ENCODE results near the gene AREG.

DNA sequence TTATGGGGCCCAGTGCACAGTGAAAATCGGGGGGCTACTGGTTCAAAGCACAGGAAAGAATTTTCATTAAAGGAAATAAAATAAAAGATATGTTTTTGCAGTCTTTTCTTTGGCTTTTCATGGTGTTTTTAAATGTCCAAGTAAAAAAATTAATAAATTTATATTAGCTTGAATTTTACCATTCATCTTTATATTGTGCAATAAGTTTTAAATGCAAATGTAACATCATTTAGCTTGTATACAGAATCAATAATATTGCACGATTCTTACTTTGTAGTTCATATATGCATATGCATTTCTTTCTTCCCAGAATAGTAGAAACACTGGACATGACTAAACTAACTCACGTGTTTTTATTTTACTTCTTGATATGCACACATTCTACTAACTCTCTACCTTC is 31.0 kb downstream of the AREG start:
- TF ChIP-seq, protein P1, sequence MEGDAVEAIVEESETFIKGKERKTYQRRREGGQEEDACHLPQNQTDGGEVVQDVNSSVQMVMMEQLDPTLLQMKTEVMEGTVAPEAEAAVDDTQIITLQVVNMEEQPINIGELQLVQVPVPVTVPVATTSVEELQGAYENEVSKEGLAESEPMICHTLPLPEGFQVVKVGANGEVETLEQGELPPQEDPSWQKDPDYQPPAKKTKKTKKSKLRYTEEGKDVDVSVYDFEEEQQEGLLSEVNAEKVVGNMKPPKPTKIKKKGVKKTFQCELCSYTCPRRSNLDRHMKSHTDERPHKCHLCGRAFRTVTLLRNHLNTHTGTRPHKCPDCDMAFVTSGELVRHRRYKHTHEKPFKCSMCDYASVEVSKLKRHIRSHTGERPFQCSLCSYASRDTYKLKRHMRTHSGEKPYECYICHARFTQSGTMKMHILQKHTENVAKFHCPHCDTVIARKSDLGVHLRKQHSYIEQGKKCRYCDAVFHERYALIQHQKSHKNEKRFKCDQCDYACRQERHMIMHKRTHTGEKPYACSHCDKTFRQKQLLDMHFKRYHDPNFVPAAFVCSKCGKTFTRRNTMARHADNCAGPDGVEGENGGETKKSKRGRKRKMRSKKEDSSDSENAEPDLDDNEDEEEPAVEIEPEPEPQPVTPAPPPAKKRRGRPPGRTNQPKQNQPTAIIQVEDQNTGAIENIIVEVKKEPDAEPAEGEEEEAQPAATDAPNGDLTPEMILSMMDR (IDR thresholded peaks at IDR 0.05) = no peak
- TF ChIP-seq POLR2AphosphoS5 (IDR thresholded peaks at IDR 0.05; ENCODE audit: low read depth, low read length) (no peak), TCF7L2 (IDR thresholded peaks at IDR 0.05; ENCODE audit: low read depth, low read length) (no peak)
- TF ChIP-seq, protein P2, sequence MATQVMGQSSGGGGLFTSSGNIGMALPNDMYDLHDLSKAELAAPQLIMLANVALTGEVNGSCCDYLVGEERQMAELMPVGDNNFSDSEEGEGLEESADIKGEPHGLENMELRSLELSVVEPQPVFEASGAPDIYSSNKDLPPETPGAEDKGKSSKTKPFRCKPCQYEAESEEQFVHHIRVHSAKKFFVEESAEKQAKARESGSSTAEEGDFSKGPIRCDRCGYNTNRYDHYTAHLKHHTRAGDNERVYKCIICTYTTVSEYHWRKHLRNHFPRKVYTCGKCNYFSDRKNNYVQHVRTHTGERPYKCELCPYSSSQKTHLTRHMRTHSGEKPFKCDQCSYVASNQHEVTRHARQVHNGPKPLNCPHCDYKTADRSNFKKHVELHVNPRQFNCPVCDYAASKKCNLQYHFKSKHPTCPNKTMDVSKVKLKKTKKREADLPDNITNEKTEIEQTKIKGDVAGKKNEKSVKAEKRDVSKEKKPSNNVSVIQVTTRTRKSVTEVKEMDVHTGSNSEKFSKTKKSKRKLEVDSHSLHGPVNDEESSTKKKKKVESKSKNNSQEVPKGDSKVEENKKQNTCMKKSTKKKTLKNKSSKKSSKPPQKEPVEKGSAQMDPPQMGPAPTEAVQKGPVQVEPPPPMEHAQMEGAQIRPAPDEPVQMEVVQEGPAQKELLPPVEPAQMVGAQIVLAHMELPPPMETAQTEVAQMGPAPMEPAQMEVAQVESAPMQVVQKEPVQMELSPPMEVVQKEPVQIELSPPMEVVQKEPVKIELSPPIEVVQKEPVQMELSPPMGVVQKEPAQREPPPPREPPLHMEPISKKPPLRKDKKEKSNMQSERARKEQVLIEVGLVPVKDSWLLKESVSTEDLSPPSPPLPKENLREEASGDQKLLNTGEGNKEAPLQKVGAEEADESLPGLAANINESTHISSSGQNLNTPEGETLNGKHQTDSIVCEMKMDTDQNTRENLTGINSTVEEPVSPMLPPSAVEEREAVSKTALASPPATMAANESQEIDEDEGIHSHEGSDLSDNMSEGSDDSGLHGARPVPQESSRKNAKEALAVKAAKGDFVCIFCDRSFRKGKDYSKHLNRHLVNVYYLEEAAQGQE (IDR thresholded peaks at IDR 0.05; ENCODE audit: insufficient read depth in 1 of 2, low read depth in 2 of 2, low read length in 1 of 2) = no peak

All from Panc1 (cell line).